WTC11 (cell line): ENCODE measurements around the gene MGAT5B. TPM values are rescaled to one million over a fixed set of nuclear protein-coding genes. Genes with fewer than 3 reads are reported as not detected.

Source experiments
- ATAC-seq: fragments of 200-7000 bp; cut with Tn5 transposase; 2 replicates; pipeline ENCODE4 v1.10.0; 2021; ENCODE audit warnings: mild to moderate bottlenecking, moderate library complexity
- CTCF ChIA-PET: fragments of 300-600 bp; sonication (Branson Sonifier 250); formaldehyde crosslinking; loops from one replicate; lab custom pipeline; 2021; ENCODE audit warnings: antibody characterized with exemption; lab: Charles Lee
- POLR2A ChIA-PET: fragments of 350-600 bp; sonication (Branson Sonifier 250); formaldehyde crosslinking; loops from one replicate; lab custom pipeline; 2021; ENCODE audit warnings: antibody characterized with exemption; lab: Charles Lee
- DNase-seq: peaks from one replicate; pipeline ENCODE4 v3.0.0; 2021; ENCODE audit warnings: low spot score
- H3K27ac Mint-ChIP-seq: 2 replicates; pipeline ENCODE4 v1.8.0; 2021; ENCODE audit warnings: mixed read lengths
- H3K27me3 Mint-ChIP-seq: 2 replicates; pipeline ENCODE4 v1.8.0; 2021; ENCODE audit warnings: low read depth, mild to moderate bottlenecking, moderate library complexity, mixed read lengths
- H3K36me3 Mint-ChIP-seq: 2 replicates; pipeline ENCODE4 v1.8.0; 2021; ENCODE audit warnings: mixed read lengths
- H3K4me1 Mint-ChIP-seq: 2 replicates; pipeline ENCODE4 v1.8.0; 2022; ENCODE audit warnings: mixed read lengths
- H3K4me3 Mint-ChIP-seq: 2 replicates; pipeline ENCODE4 v1.8.0; 2021; ENCODE audit warnings: mild to moderate bottlenecking, moderate library complexity, mixed read lengths
- H3K9me3 Mint-ChIP-seq: 2 replicates; pipeline ENCODE4 v1.8.0; 2021; ENCODE audit warnings: mixed read lengths
- AFF4 ChIP-seq: sonication (generic); formaldehyde crosslinking; IDR thresholded peaks from 2 replicates; pipeline ENCODE4 v1.8.1; 2023; ENCODE audit warnings: mild to moderate bottlenecking, missing genetic modification reagents, borderline replicate concordance
- CDX4 ChIP-seq: fragments of 250-450 bp; sonication (Bioruptor Pico); IDR thresholded peaks from 2 replicates; pipeline ENCODE4 v1.9.0; 2021; ENCODE audit warnings: moderate library complexity, mild to moderate bottlenecking, inconsistent platforms, borderline replicate concordance
- ELF4 ChIP-seq: sonication (generic); formaldehyde crosslinking; IDR thresholded peaks from 2 replicates; pipeline ENCODE4 v1.8.1; 2022; ENCODE audit warnings: low read depth, mild to moderate bottlenecking, moderate library complexity, missing genetic modification reagents
- FOXJ3 ChIP-seq: sonication (generic); formaldehyde crosslinking; IDR thresholded peaks from 2 replicates; pipeline ENCODE4 v1.9.0; 2021; ENCODE audit warnings: missing genetic modification reagents, mild to moderate bottlenecking, borderline replicate concordance
- IRF1 ChIP-seq: sonication (generic); formaldehyde crosslinking; IDR thresholded peaks from 2 replicates; pipeline ENCODE4 v1.8.0; 2023; ENCODE audit warnings: missing genetic modification reagents
- IRF2 ChIP-seq: sonication (generic); formaldehyde crosslinking; IDR thresholded peaks from 2 replicates; pipeline ENCODE4 v1.8.0; 2022; ENCODE audit warnings: low read depth, missing genetic modification reagents, borderline replicate concordance
- MXD4 ChIP-seq: fragments of 250-450 bp; sonication (Bioruptor Pico); IDR thresholded peaks from 2 replicates; pipeline ENCODE4 v1.8.0; 2021; ENCODE audit warnings: mild to moderate bottlenecking, moderate library complexity, borderline replicate concordance
- NFYB ChIP-seq: sonication (generic); formaldehyde crosslinking; conservative IDR thresholded peaks from 2 replicates; pipeline ENCODE4 v1.8.0; 2022; ENCODE audit warnings: low read depth, missing genetic modification reagents
- NR1H2 ChIP-seq: sonication (generic); formaldehyde crosslinking; IDR thresholded peaks from 2 replicates; pipeline ENCODE4 v1.9.0; 2021; ENCODE audit warnings: mild to moderate bottlenecking, moderate library complexity, missing genetic modification reagents
- NR2C2 ChIP-seq: sonication (generic); formaldehyde crosslinking; IDR thresholded peaks from 2 replicates; pipeline ENCODE4 v1.8.0; 2022; ENCODE audit warnings: mild to moderate bottlenecking, missing genetic modification reagents
- PREB ChIP-seq: sonication (generic); formaldehyde crosslinking; IDR thresholded peaks from 2 replicates; pipeline ENCODE4 v1.8.1; 2022; ENCODE audit warnings: mild to moderate bottlenecking, missing genetic modification reagents, moderate library complexity, borderline replicate concordance
- PRRX2 ChIP-seq: fragments of 250-450 bp; sonication (Bioruptor Pico); IDR thresholded peaks from 2 replicates; pipeline ENCODE4 v1.8.0; 2021; ENCODE audit warnings: mild to moderate bottlenecking
- SMAD3 ChIP-seq: sonication (generic); formaldehyde crosslinking; IDR thresholded peaks from 2 replicates; pipeline ENCODE4 v1.8.0; 2022; ENCODE audit warnings: missing genetic modification reagents, mild to moderate bottlenecking, borderline replicate concordance
- SMAD4 ChIP-seq: sonication (generic); formaldehyde crosslinking; IDR thresholded peaks from 2 replicates; pipeline ENCODE4 v1.8.0; 2022; ENCODE audit warnings: mild to moderate bottlenecking, missing genetic modification reagents
- SP1 ChIP-seq: sonication (generic); formaldehyde crosslinking; conservative IDR thresholded peaks from 2 replicates; pipeline ENCODE4 v1.8.1; 2022; ENCODE audit warnings: missing genetic modification reagents
- STAT6 ChIP-seq: sonication (generic); formaldehyde crosslinking; conservative IDR thresholded peaks from 2 replicates; pipeline ENCODE4 v1.8.1; 2023; ENCODE audit warnings: mild to moderate bottlenecking, low read depth, missing genetic modification reagents, moderate library complexity
- TCF7 ChIP-seq: sonication (generic); formaldehyde crosslinking; IDR thresholded peaks from 2 replicates; pipeline ENCODE4 v1.8.0; 2022; ENCODE audit warnings: mild to moderate bottlenecking, low read depth, missing genetic modification reagents, moderate library complexity
- TEAD1 ChIP-seq: sonication (generic); formaldehyde crosslinking; IDR thresholded peaks from 2 replicates; pipeline ENCODE4 v1.8.0; 2022; ENCODE audit warnings: mild to moderate bottlenecking, missing genetic modification reagents
- ZNF232 ChIP-seq: sonication (generic); formaldehyde crosslinking; IDR thresholded peaks from 2 replicates; pipeline ENCODE4 v1.8.0; 2022; ENCODE audit warnings: mild to moderate bottlenecking, missing genetic modification reagents
- ZNF416 ChIP-seq: fragments of 250-450 bp; sonication (Bioruptor Pico); IDR thresholded peaks from 2 replicates; pipeline ENCODE4 v1.9.0; 2021; ENCODE audit warnings: mild to moderate bottlenecking, inconsistent platforms
- ZNF425 ChIP-seq: fragments of 250-450 bp; sonication (Bioruptor Pico); conservative IDR thresholded peaks from 2 replicates; pipeline ENCODE4 v1.9.0; 2021; ENCODE audit warnings: mild to moderate bottlenecking
- total RNA-seq: library from RNA; stranded (reverse); gene quantifications from 3 replicates; pipeline ENCODE4 v1.2.3, GENCODE V29; 2021

The MGAT5B gene
- total RNA-seq, 1 experiment from 2014 or later = 11.6 TPM

GRCh38 chr17:76844485-76844829 is 23.7 kb upstream of the MGAT5B start:
- CTCF ChIA-PET = interaction anchor here (0.6 kb wide), 1 partner anchor 44 kb away, joined by 4 read pairs; no protein-coding TSS in a partner anchor
- DNase-seq (no peak), ATAC-seq (no peak)
- TF ChIP-seq PREB (no peak), NR1H2 (CRISPR knock-in tag) (no peak), TEAD1 (no peak), SMAD4 (no peak), PRRX2 (CRISPR knock-in tag) (no peak), TCF7 (CRISPR knock-in tag) (no peak), ZNF425 (CRISPR knock-in tag) (no peak), MXD4 (CRISPR knock-in tag) (no peak), ZNF232 (CRISPR knock-in tag) (no peak), AFF4 (CRISPR knock-in tag) (no peak), SP1 (no peak), IRF2 (CRISPR knock-in tag) (no peak), SMAD3 (CRISPR knock-in tag) (no peak), NFYB (CRISPR knock-in tag) (no peak)
- POLR2A ChIA-PET = no interaction called here
- H3K9me3 Mint-ChIP-seq = no peaks in the 10 kb centered on the region
- H3K27me3 Mint-ChIP-seq = peaks cover 21% of the 10 kb centered on the region
- H3K4me1 Mint-ChIP-seq = peaks cover 43% of the 10 kb centered on the region
- H3K4me3 Mint-ChIP-seq = no peak overlapping the region
- no peak overlapping the region for H3K27ac Mint-ChIP-seq
- H3K36me3 Mint-ChIP-seq = no peaks in the 10 kb centered on the region

GRCh38 chr17:76844846-76845245 is 23.4 kb upstream of the MGAT5B start:
- DNase-seq = no peak
- H3K4me3 Mint-ChIP-seq = no peak overlapping the region
- no peaks in the 10 kb centered on the region for H3K9me3 Mint-ChIP-seq
- POLR2A ChIA-PET = no interaction called here
- ATAC-seq = no peak
- peaks cover 18% of the 10 kb centered on the region for H3K27me3 Mint-ChIP-seq
- H3K27ac Mint-ChIP-seq = no peak overlapping the region; the same call in 1 of the 2 replicates
- CTCF ChIA-PET = no interaction called here
- peaks cover 40% of the 10 kb centered on the region for H3K4me1 Mint-ChIP-seq
- TF ChIP-seq FOXJ3 (CRISPR knock-in tag) (no peak), NR1H2 (CRISPR knock-in tag) (no peak), NFYB (CRISPR knock-in tag) (no peak), CDX4 (CRISPR knock-in tag) (no peak), IRF1 (no peak), STAT6 (CRISPR knock-in tag) (no peak), ELF4 (no peak), TCF7 (CRISPR knock-in tag) (no peak), ZNF416 (CRISPR knock-in tag) (no peak), NR2C2 (CRISPR knock-in tag) (no peak)
- H3K36me3 Mint-ChIP-seq = no peaks in the 10 kb centered on the region
